ENCODE data around the gene LANCL2. TPM values are rescaled to one million over a fixed set of nuclear protein-coding genes. Genes with fewer than 3 reads are reported as not detected.

LANCL2 gene
- total and polyA plus RNA-seq, 4 donors, result 6.2 to 11.9 (median 10.8) TPM

GRCh38 chr7:55436457-55436856 lies 71.3 kb downstream of the LANCL2 start:
- DNase-seq (ENCODE audit: low spot score), result no peak
- 82% methylated on average over 10 of the region's 10 CpGs for WGBS
- H3K27me3 ChIP-seq (ENCODE audit: control insufficient read depth in 4 of 4, insufficient read depth in 4 of 4, low read length in 3 of 4), result no peaks in the 10 kb centered on the region

DNA sequence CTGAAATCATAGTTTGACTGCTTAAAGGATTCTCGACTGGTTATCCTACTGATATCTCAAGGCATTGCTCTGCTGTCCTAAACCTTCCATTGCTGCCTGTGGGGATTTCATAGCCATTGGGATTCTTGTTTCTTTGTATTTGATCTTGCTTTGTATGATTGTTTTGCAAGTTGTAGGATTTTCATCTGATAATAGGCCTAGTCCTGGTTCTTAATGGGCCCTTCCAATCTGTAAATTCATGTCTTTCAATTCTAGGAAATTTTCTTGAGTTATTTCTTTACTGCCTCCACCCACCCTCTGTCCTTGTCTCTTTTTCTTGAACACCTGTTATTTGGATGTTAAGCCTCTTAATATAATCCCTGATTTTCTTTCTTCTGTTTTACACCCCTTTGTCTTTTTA lies 72.2 kb downstream of the LANCL2 start:
- 95% methylated on average over 1 of the region's 1 CpG for WGBS
- DNase-seq (ENCODE audit: low spot score), result no peak
- H3K27me3 ChIP-seq (ENCODE audit: control insufficient read depth in 4 of 4, insufficient read depth in 4 of 4, low read length in 3 of 4), result no peaks in the 10 kb centered on the region

More at GRCh38 chr7:55436457-55436856, 71.3 kb downstream of the LANCL2 start:
- no peaks in the 10 kb centered on the region for H3K9me3 ChIP-seq (ENCODE audit: control insufficient read depth in 4 of 4, low read length in 3 of 4)
- no peak overlapping the region for H3K9ac ChIP-seq (ENCODE audit: low read depth in 1 of 2, low read length in 2 of 2)
- no peak overlapping the region for H3K27ac ChIP-seq (ENCODE audit: low read depth in 1 of 2, low read length in 2 of 2)
- TF ChIP-seq HNF4A (conservative IDR thresholded peaks at IDR 0.05) (no peak), GABPA (IDR thresholded peaks at IDR 0.05 in 1 of 2, conservative IDR thresholded peaks at IDR 0.05 in 1 of 2) (no peak), TAF1 (conservative IDR thresholded peaks at IDR 0.05) (no peak), NR2F2 (IDR thresholded peaks at IDR 0.05) (no peak), RXRA (IDR thresholded peaks at IDR 0.05) (no peak), YY1 (IDR thresholded peaks at IDR 0.05) (no peak), JUND (IDR thresholded peaks at IDR 0.05) (no peak), FOXA2 (IDR thresholded peaks at IDR 0.05) (no peak), SP1 (IDR thresholded peaks at IDR 0.05) (no peak), HNF4G (IDR thresholded peaks at IDR 0.05) (no peak), RAD21 (IDR thresholded peaks at IDR 0.05) (no peak)
- TF ChIP-seq, protein P1, sequence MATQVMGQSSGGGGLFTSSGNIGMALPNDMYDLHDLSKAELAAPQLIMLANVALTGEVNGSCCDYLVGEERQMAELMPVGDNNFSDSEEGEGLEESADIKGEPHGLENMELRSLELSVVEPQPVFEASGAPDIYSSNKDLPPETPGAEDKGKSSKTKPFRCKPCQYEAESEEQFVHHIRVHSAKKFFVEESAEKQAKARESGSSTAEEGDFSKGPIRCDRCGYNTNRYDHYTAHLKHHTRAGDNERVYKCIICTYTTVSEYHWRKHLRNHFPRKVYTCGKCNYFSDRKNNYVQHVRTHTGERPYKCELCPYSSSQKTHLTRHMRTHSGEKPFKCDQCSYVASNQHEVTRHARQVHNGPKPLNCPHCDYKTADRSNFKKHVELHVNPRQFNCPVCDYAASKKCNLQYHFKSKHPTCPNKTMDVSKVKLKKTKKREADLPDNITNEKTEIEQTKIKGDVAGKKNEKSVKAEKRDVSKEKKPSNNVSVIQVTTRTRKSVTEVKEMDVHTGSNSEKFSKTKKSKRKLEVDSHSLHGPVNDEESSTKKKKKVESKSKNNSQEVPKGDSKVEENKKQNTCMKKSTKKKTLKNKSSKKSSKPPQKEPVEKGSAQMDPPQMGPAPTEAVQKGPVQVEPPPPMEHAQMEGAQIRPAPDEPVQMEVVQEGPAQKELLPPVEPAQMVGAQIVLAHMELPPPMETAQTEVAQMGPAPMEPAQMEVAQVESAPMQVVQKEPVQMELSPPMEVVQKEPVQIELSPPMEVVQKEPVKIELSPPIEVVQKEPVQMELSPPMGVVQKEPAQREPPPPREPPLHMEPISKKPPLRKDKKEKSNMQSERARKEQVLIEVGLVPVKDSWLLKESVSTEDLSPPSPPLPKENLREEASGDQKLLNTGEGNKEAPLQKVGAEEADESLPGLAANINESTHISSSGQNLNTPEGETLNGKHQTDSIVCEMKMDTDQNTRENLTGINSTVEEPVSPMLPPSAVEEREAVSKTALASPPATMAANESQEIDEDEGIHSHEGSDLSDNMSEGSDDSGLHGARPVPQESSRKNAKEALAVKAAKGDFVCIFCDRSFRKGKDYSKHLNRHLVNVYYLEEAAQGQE (IDR thresholded peaks at IDR 0.05), result no peak
- TF ChIP-seq, protein P2, sequence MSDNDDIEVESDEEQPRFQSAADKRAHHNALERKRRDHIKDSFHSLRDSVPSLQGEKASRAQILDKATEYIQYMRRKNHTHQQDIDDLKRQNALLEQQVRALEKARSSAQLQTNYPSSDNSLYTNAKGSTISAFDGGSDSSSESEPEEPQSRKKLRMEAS (IDR thresholded peaks at IDR 0.05), result no peak
- H3K4me1 ChIP-seq (ENCODE audit: control insufficient read depth in 4 of 4, insufficient read depth in 4 of 4, low read length in 3 of 4), result no peaks in the 10 kb centered on the region
- H3K4me3 ChIP-seq (ENCODE audit: low read depth in 1 of 3, low read length in 3 of 3), result no peak overlapping the region
- H3K36me3 ChIP-seq (ENCODE audit: control insufficient read depth in 4 of 4, insufficient read depth in 3 of 4, low read depth in 1 of 4, low read length in 3 of 4), result no peaks in the 10 kb centered on the region

More for the DNA sequence above, 72.2 kb downstream of the LANCL2 start:
- Histone ChIP-seq H3K4me3 (ENCODE audit: low read depth in 1 of 3, low read length in 3 of 3) (no peak overlapping the region), H3K4me1 (ENCODE audit: control insufficient read depth in 4 of 4, insufficient read depth in 4 of 4, low read length in 3 of 4) (no peaks in the 10 kb centered on the region), H3K27ac (ENCODE audit: low read depth in 1 of 2, low read length in 2 of 2) (no peak overlapping the region), H3K36me3 (ENCODE audit: control insufficient read depth in 4 of 4, insufficient read depth in 3 of 4, low read depth in 1 of 4, low read length in 3 of 4) (no peaks in the 10 kb centered on the region), H3K9ac (ENCODE audit: low read depth in 1 of 2, low read length in 2 of 2) (no peak overlapping the region), H3K9me3 (ENCODE audit: control insufficient read depth in 4 of 4, low read length in 3 of 4) (no peaks in the 10 kb centered on the region)
- TF ChIP-seq EGR1 (IDR thresholded peaks at IDR 0.05; ENCODE audit: low read depth in 2 of 2) (no peak), TAF1 (conservative IDR thresholded peaks at IDR 0.05) (no peak), HNF4G (IDR thresholded peaks at IDR 0.05) (no peak), NR2F2 (IDR thresholded peaks at IDR 0.05) (no peak), ATF3 (IDR thresholded peaks at IDR 0.05) (no peak), FOXA1 (IDR thresholded peaks at IDR 0.05) (no peak)
- TF ChIP-seq, protein P1 (IDR thresholded peaks at IDR 0.05), result no peak
